ENCODE data around the gene FTMT.

The FTMT gene

DNA sequence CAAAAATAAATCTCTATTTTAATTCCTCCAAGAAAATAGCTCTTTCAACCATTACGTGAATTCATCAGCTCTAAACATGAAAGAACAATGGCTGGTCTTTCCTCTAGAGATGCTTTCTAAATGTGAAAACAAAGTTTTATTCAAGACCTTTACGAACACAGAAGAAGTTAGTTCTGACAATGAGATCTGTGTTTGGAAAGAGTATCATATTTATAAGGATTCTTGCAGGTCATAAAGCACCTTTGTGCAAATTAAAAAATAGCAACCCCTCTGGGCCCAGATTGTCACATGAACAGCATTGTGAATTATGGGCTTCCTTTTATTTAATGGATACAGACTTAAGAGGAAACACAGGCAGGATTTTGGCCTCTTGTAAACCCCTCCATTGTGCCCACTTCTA lies 17.7 kb upstream of the FTMT start:
- TF ChIP-seq, protein P1, sequence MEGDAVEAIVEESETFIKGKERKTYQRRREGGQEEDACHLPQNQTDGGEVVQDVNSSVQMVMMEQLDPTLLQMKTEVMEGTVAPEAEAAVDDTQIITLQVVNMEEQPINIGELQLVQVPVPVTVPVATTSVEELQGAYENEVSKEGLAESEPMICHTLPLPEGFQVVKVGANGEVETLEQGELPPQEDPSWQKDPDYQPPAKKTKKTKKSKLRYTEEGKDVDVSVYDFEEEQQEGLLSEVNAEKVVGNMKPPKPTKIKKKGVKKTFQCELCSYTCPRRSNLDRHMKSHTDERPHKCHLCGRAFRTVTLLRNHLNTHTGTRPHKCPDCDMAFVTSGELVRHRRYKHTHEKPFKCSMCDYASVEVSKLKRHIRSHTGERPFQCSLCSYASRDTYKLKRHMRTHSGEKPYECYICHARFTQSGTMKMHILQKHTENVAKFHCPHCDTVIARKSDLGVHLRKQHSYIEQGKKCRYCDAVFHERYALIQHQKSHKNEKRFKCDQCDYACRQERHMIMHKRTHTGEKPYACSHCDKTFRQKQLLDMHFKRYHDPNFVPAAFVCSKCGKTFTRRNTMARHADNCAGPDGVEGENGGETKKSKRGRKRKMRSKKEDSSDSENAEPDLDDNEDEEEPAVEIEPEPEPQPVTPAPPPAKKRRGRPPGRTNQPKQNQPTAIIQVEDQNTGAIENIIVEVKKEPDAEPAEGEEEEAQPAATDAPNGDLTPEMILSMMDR (IDR thresholded peaks at IDR 0.05; ENCODE audit: low read depth, low read length) = no peak
- Histone ChIP-seq H3K9me3 (ENCODE audit: severe bottlenecking) (no peaks in the 10 kb centered on the region), H3K36me3 (no peaks in the 10 kb centered on the region), H3K27me3 (ENCODE audit: insufficient read depth, low read depth, severe bottlenecking) (no peaks in the 10 kb centered on the region), H3K4me3 (ENCODE audit: low read depth, low read length) (no peak overlapping the region), H3K27ac (no peak overlapping the region)
- no peak for DNase-seq

DNA sequence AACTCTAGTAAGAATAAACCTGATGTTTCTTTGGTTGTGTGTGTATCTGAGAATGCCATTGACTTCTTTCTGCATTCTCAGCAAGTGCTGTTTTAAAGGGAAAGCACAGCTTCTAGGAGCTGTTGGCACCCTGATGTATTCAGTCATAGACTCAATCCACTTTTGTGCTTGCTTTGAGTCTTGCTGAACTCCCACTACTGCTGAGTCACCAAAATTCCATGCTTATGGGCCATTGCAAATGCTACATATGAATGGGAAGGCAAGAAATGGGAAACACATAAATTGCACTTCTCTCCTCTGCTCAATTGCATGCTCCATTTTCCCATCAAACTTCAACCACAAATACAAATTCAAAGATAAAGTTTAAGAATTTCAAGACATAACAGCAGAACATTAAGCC lies 9.8 kb upstream of the FTMT start:
- TF ChIP-seq, protein P1 (IDR thresholded peaks at IDR 0.05; ENCODE audit: low read depth, low read length) = no peak
- no peak overlapping the region for H3K4me3 ChIP-seq (ENCODE audit: low read depth, low read length)
- no peaks in the 10 kb centered on the region for H3K27me3 ChIP-seq (ENCODE audit: insufficient read depth, low read depth, severe bottlenecking)
- H3K36me3 ChIP-seq = no peaks in the 10 kb centered on the region
- H3K9me3 ChIP-seq (ENCODE audit: severe bottlenecking) = no peaks in the 10 kb centered on the region
- no peak for DNase-seq
- no peak overlapping the region for H3K27ac ChIP-seq

DNA sequence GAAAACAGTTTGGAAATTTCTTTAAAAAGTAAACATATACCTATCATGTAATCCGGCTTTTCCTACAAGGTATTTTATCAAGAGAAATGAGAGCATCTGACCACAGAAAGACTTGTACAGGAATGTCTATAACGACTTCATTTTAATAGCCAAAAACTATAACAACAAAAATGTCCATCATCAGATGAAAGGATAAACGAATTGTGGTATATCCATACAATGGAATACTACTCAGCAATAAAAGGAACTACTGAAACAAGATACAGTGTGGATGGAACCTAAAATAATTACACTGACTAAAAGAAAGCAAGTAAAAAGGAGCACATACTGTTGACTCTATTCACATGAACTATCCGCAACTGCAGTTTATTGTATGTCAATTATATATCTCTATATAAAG lies 1.4 kb upstream of the FTMT start:
- TF ChIP-seq, protein P1 (IDR thresholded peaks at IDR 0.05; ENCODE audit: low read depth, low read length) = no peak
- Histone ChIP-seq H3K4me3 (ENCODE audit: low read depth, low read length) (no peak overlapping the region), H3K27ac (no peak overlapping the region), H3K36me3 (no peaks in the 10 kb centered on the region), H3K27me3 (ENCODE audit: insufficient read depth, low read depth, severe bottlenecking) (no peaks in the 10 kb centered on the region), H3K9me3 (ENCODE audit: severe bottlenecking) (peaks cover 4% of the 10 kb centered on the region)
- DNase-seq = no peak

DNA sequence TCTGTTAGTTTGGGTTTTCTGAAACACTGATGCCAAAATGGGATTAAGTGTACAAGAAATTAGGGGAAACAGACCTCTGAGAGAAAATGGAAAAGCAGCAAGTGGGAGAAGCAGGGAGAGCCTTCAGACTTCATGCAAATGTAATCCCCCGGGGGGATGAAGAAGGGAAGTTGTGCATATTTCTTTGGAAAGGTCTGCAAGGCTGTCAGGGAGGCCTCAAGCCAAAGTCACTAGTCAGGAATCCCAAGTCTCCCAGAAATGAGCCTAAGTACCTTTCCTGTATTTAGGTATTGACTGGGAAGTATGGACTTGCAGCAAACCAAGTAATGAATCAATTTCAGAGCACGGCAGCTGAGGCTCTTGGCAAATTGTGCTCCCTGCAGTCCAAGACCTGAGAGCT lies 2.2 kb downstream of the FTMT start:
- Histone ChIP-seq H3K9me3 (ENCODE audit: severe bottlenecking) (peaks cover 4% of the 10 kb centered on the region), H3K4me3 (ENCODE audit: low read depth, low read length) (no peak overlapping the region), H3K36me3 (no peaks in the 10 kb centered on the region), H3K27me3 (ENCODE audit: insufficient read depth, low read depth, severe bottlenecking) (no peaks in the 10 kb centered on the region), H3K27ac (no peak overlapping the region)
- DNase-seq = no peak
- TF ChIP-seq, protein P1 (IDR thresholded peaks at IDR 0.05; ENCODE audit: low read depth, low read length) = no peak

DNA sequence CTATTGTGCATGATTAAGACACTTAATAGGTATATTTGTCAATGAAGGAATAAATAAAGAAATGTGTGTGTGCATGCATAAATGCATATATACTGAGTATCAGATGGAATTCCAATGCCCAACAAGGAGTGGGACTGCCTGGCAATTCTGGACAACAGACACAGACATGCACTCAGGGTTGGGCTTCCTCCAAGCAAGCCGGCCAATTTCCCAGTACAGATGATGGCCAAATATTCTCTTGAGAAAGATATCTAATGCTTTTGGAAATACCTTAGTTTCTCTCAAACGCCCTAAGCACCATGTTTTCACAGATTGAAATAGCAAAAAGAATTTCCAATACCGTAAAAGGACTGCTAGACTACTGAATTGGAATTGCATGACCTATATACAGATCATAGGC lies 11.1 kb downstream of the FTMT start:
- H3K4me3 ChIP-seq (ENCODE audit: low read depth, low read length) = no peak overlapping the region
- no peak overlapping the region for H3K27ac ChIP-seq
- H3K27me3 ChIP-seq (ENCODE audit: insufficient read depth, low read depth, severe bottlenecking) = no peaks in the 10 kb centered on the region
- no peaks in the 10 kb centered on the region for H3K9me3 ChIP-seq (ENCODE audit: severe bottlenecking)
- DNase-seq = no peak
- TF ChIP-seq, protein P1 (IDR thresholded peaks at IDR 0.05; ENCODE audit: low read depth, low read length) = no peak
- H3K36me3 ChIP-seq = no peaks in the 10 kb centered on the region

DNA sequence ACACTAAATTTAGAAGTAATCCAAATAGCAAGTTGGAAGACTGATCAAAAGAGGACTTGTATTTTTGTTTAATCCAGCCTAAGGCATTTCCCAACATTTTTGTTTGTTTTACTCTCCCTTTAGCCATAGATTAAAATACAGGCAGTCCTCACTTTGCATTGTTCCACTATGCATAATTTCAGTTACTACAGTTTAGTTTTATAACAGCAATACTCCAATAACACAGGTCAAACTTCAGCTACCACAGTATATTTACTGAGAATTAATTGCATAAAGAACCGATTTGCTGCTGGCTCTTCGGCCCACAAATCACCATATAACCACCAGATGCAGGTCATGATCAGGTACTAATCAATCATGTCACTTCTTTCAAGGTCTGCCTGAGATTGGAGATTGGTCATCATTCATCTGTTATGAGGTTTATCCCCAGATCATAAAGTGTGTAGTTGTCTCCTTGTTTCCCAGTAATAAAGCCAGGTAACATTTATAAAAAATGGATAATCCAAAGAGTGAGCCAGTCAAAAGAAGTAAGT lies 12.1 kb downstream of the FTMT start:
- H3K27ac ChIP-seq = no peak overlapping the region
- H3K9me3 ChIP-seq (ENCODE audit: severe bottlenecking) = no peaks in the 10 kb centered on the region
- H3K36me3 ChIP-seq = no peaks in the 10 kb centered on the region
- no peak for DNase-seq
- no peak overlapping the region for H3K4me3 ChIP-seq (ENCODE audit: low read depth, low read length)
- TF ChIP-seq, protein P1 (IDR thresholded peaks at IDR 0.05; ENCODE audit: low read depth, low read length) = no peak
- H3K27me3 ChIP-seq (ENCODE audit: insufficient read depth, low read depth, severe bottlenecking) = no peaks in the 10 kb centered on the region

Measured in WERI-Rb-1 (cell line).